ENCODE results near the gene SSBP4.

Gene SSBP4

DNA sequence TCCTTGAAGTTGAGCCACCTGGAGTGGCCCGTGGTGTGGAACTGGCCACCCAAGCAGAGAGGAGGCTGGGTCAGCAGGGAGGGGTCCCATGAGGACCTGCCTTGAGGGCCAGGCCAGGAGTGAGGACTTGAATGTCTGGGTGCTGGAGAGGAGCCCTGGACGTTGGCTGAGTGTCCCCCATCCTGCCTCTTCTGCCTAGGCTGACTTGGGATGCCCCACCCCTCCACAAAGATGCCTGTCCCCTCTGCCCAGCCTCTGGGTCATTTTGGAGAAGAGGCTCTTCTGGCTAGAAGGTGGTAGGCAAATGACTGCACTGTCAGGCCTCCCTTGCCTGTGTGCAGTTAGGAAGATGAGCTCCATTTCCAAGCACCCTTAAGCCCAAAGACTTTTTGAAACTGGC lies 1.7 kb downstream of the SSBP4 start:
- no peak for DNase-seq (ENCODE audit: low read depth)

- DNase-seq (ENCODE audit: low read depth), result no peak
These were observed 2.3 kb downstream of the SSBP4 start for GRCh38 chr19:18421371-18421959.

DNA sequence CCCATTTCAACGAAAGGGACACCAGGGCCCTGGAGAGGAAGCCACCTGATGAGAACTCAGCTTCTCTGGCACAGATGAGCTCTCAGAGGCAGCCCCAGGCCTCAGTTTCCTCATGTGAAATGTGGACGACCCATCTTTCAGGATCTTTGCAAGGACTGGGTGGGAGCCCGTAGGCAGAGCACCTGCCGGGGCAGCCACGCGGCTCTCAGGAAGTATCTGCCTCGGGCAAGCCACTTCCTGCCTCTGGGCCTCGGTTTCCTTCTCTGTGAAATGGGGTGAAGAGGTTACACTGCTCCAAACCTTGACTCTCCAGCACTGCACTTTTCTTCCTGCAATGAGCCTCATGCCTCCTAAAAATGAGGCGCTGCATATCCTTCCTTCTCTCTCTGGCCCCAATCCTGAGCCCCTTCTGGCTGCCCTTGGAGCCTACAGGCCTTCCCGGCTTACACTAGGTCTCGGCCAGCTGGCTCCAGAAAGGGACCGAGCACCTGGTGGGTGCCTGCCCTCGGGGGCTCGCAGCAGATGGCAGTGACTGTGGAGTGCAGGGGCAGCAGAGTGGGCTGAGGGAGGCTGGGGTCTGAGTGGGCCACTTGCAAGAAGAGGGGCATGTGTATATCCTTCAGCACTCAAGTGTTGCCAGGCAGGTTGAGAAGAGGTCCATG lies 3.5 kb downstream of the SSBP4 start:
- DNase-seq (ENCODE audit: low read depth), result no peak

- DNase-seq (ENCODE audit: low read depth), result no peak
These were observed 4.2 kb downstream of the SSBP4 start for GRCh38 chr19:18423258-18424020.

- DNase-seq (ENCODE audit: low read depth), result no peak
These were observed 5.1 kb downstream of the SSBP4 start for GRCh38 chr19:18424122-18424889.

GRCh38 chr19:18424890-18425514 lies 5.8 kb downstream of the SSBP4 start:
- no peak for DNase-seq (ENCODE audit: low read depth)

- DNase-seq (ENCODE audit: low read depth), result peak; percentile 53
These were observed 6.6 kb downstream of the SSBP4 start for GRCh38 chr19:18425515-18426415.

GRCh38 chr19:18426416-18426767 lies 7.2 kb downstream of the SSBP4 start:
- no peak for DNase-seq (ENCODE audit: low read depth)

GRCh38 chr19:18427080-18427742 lies 8.0 kb downstream of the SSBP4 start:
- DNase-seq (ENCODE audit: low read depth), result no peak

DNA sequence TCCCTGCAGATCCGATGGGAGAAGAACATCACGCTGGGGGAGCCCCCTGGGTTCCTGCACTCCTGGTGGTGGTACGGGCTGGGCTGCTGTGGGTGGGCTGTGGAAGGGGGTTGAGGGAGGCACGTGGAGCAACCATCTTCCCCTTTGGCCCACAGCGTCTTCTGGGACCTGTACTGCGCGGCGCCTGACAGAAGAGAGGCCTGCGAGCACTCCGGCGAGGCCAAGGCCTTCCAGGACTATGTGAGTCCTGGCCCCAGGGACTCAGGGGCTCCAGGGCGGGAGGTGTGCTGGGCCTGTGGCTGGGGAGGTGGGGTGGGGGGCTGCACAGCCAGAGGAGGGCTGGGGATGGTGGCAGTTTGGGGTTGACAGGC lies 8.5 kb downstream of the SSBP4 start:
- no peak for DNase-seq (ENCODE audit: low read depth)

DNA sequence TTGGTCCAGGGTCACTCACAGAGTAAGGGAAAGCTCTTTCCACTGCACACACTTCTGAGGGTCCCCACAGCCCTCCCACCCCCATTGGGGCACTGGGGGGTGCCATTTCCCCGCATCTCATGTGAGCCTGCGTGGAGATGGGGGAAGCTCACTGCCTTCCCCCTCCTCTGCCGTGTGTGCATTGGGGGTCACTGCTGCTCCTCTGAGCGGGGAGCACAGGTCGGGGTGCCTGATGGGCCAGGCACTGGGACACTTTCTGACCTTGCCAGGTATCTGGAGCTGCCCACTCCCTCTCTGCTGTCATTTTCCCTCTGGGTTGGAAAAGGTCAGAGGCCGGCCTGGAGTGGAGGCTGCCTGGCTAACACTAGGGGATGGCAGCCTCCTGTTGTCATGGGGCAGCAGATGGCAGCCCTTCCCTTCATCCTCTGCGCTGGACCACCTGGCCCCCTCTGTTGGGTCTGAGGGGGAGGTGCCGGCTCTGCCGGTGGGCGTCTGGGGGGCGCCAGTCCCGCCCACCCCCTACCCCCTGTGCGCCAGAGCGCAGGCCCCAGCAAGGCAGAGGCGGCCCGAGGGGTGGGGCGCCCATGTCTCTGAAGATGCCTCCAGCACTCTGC lies 9.1 kb downstream of the SSBP4 start:
- DNase-seq (ENCODE audit: low read depth), result no peak

DNA sequence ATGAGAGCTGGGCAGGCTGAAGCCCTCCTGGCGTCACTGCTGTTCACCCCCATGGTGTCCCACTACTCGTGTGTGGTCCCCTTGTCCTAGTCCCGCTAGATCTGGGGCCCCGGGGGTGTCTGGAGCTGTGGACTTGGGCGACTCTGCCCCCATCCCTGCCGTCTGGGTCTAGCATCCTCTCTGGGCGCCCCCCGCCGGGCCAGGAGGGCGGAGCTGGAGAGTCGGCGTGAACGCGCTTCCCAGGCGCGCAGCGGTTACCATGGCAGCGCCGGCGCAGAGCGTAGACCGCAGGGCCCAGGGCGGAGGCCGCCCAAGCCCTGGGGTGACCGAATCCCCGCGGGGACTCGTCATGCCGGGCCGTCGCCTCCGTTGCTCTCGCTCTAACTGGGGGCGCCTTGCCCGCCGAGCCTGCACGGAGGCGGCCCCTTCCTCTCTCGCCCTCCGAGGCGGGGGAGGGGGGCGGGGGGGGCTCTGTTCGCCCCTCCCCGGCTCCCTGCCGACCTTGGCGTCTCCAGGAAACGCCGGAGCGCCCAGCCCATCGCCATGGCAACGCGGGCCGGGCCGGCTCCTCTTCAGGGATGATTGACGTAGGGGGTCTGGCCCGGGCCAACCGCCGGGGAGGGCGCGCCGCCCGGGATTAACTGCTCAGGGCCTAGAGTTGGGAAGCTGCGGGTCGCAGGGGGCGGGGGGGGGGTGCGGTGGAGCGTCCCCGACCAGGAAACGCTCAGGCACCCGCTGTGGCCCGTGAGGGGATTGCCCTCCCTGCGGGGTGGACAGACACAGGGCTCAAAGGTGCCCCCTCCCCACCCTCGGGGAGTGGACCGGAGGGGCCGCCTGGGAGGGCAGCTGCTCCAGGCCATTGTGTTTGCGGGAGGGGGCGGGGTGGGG lies 9.8 kb downstream of the SSBP4 start:
- DNase-seq (ENCODE audit: low read depth), result peak; percentile 80

GRCh38 chr19:18429717-18430416 lies 10.7 kb downstream of the SSBP4 start:
- no peak for DNase-seq (ENCODE audit: low read depth)

DNA sequence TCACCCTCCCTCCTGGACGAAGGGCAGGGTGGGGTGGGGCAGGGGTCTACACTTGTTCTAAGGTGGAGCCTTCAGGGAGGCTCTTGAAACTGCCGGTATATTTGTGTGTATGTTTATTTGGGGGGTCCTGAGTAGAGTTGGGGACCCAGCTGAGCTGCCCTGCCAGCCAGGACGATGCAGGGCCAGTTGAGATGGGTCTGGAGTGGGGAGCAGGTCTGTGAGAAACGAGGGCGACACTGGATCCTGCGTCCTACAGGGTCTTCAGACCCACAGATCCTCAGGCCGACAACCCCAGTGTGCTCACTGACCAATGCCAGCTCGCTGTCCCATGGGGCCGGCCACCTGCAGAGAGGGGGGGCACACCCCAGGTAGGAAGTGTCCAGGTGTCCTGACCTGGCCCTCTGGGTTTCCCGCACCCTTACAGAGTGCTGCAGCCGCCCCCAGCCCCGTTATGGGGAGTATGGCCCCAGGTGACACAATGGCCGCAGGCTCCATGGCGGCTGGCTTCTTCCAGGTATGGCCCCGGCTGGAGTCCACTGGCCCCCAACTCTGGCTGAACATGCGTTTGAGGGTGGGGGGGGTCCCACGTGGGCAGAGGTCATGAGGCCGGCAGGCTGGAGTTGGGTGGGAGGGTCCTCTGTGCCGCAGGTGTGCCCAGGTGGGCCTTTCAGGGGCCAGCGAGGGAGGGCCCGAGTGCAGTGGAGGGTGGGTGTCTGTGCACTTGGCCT lies 11.4 kb downstream of the SSBP4 start:
- DNase-seq (ENCODE audit: low read depth), result no peak

GRCh38 chr19:18431351-18432197 lies 12.4 kb downstream of the SSBP4 start:
- no peak for DNase-seq (ENCODE audit: low read depth)

DNA sequence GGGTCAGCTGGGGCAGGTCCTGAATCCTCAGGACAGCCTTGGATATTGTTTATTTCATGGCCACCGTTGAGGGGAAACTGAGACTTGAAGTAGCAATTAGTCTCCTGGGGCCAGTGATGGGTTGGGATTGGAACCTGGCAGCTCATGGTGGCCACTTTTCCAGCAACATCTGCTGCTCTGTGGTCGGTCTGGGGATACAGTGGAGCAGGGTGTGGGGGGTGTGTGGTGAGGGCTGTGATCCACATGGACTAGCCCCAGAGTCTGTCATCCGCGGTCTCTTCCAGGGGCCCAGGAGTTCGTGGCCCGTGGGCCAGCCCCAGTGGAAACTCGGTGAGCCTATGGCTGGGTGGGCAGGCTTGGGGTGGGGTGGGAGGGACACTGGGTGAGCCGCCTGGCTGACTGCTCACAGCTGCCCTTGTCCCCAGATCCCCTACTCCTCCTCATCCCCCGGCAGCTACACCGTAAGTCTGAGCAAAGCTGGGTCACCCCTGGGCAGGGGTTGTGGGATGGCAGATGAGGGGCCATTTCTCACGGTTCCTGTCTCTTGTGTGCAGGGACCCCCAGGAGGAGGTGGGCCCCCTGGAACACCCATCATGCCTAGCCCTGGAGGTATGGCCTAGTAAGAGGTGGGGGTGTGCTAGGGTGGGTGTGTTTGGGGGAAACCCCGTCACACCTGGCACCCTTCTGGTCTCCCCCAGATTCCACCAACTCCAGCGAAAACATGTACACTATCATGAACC lies 13.2 kb downstream of the SSBP4 start:
- no peak for DNase-seq (ENCODE audit: low read depth)

All from fibroblast of gingiva (primary cell).